HL-60 (cell line): Measurements from ENCODE around the gene USP24.

Experiments
- DNase-seq, 2 experiments: peaks; one replicate each; pipeline ENCODE4 v3.0.0-alpha.2; 2010 to 2020; ENCODE audit warnings: low read depth in 1 of 2, low spot score in 1 of 2
- H3K27ac ChIP-seq: fragments of 250-450 bp; sonication (Bioruptor Pico); replicated peaks from 2 replicates; pipeline ENCODE4 v1.5.1; 2020; ENCODE audit warnings: mild to moderate bottlenecking, moderate library complexity
- H3K27me3 ChIP-seq: fragments of 250-450 bp; sonication (Bioruptor Pico); 2 replicates; pipeline ENCODE4 v1.5.1; 2021; ENCODE audit warnings: mild to moderate bottlenecking, moderate library complexity; ENCODE audit not compliant: insufficient read depth, poor library complexity, severe bottlenecking
- H3K4me3 ChIP-seq: replicated peaks from 2 replicates; pipeline ENCODE4 v1.5.1; 2011; ENCODE audit warnings: mild to moderate bottlenecking, control low read depth, low read length; ENCODE audit not compliant: insufficient read depth
- CTCF ChIP-seq: IDR thresholded peaks from one replicate; pipeline ENCODE4 v1.5.1; 2011; ENCODE audit warnings: low read length, control low read depth, inconsistent platforms; ENCODE audit not compliant: insufficient read depth
- GABPA ChIP-seq: IDR thresholded peaks from 2 replicates; pipeline ENCODE4 v1.6.1; 2012; ENCODE audit warnings: low read depth
- POLR2AphosphoS5 ChIP-seq: IDR thresholded peaks from 2 replicates; pipeline ENCODE4 v1.6.1; 2012; ENCODE audit warnings: low read depth
- REST ChIP-seq: IDR thresholded peaks from 2 replicates; pipeline ENCODE4 v1.6.1; 2012; ENCODE audit warnings: low read depth; ENCODE audit not compliant: insufficient replicate concordance
- SPI1 ChIP-seq: IDR thresholded peaks from 2 replicates; pipeline ENCODE4 v1.6.1; 2012; ENCODE audit warnings: low read depth, mild to moderate bottlenecking, borderline replicate concordance
- long read RNA-seq: library from polyadenylated mRNA; unstranded; transcript quantifications from one replicate; pipeline ENCODE4 v2.0.0, GENCODE V29; 2020

The USP24 gene
- long read RNA-seq, partial matches to known transcripts: 3 of 5 reads
- long read RNA-seq, other reads (novel, unspliced or antisense): 2 of 5 reads

GRCh38 chr1:55215194-55216021, at the start of gene USP24:
Gene USP24, minus strand, starts transcription at chr1:55215364. Its CDS starts 251 bp downstream, at chr1:55215113.
- H3K27ac ChIP-seq: peak within 1 kb of the TSS; percentile 89
- peak within 1 kb of the TSS; percentile 89 for H3K4me3 ChIP-seq
- peak; percentile 65 for TF ChIP-seq REST
- peak; percentile 82 for TF ChIP-seq POLR2AphosphoS5
- no peak for TF ChIP-seq CTCF
- TF ChIP-seq GABPA: 0 out of 2 replicates have a peak, but pooled peaks have one; percentile 29
- TF ChIP-seq SPI1: no peak
- H3K27me3 ChIP-seq: no peaks in the 10 kb centered on the region
- peak in 1 of 2 experiments; percentile 76 for DNase-seq

GRCh38 chr1:55262822-55263221, 47.7 kb upstream of the USP24 start:
- TF ChIP-seq REST: no peak
- no peaks in the 10 kb centered on the region for H3K27me3 ChIP-seq
- H3K4me3 ChIP-seq: no peak overlapping the region
- H3K27ac ChIP-seq: no peak overlapping the region
- DNase-seq: no peak

- Histone ChIP-seq H3K4me3 (no peak overlapping the region), H3K27ac (no peak overlapping the region), H3K27me3 (no peaks in the 10 kb centered on the region)
- TF ChIP-seq CTCF (no peak), REST (no peak), SPI1 (no peak), GABPA (no peak), POLR2AphosphoS5 (no peak)
- no peak for DNase-seq
These were observed 44.9 kb upstream of the USP24 start for GRCh38 chr1:55259911-55260609.
